HG03342 (cell line): Measurements from ENCODE around the gene KRT6B.
"Not testable (repeated sequence)": the region's sequence is repeated elsewhere in the genome, so short reads cannot be mapped to it uniquely, and the experiment has no call there.

Experiments
- ATAC-seq: cut with Tn5 transposase; IDR thresholded peaks from one replicate; pipeline ENCODE4 v1.9.1; 2021; ENCODE audit warnings: mild to moderate bottlenecking, moderate library complexity; ENCODE audit not compliant: unreplicated experiment

Gene KRT6B

DNA sequence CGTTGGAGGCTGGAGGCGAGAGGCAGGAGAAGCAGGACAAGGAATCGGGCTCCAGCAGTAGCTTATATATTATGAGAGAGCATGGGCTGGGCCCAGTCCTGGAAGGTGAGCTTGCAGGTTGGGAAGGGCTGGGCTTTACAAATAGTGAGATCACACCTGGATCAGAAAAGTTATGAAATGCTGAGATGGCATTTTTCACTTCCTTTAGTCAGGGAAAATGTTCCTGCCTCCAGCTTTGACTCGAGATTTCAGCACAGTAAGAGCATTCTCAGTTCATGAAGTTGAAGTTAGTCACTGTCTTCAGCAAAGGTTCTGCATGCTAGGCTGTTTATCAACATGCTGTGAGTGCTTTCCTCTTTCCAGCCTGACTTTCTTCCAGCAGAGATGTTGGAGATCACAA lies 21.8 kb upstream of the KRT6B start, which contains the start of gene KRT6C:
KRT6C (minus strand) TSS at position 38 of the 400 bp plus-strand sequence. CDS start 68 bp downstream, outside the sequence.
- ATAC-seq = no peak

DNA sequence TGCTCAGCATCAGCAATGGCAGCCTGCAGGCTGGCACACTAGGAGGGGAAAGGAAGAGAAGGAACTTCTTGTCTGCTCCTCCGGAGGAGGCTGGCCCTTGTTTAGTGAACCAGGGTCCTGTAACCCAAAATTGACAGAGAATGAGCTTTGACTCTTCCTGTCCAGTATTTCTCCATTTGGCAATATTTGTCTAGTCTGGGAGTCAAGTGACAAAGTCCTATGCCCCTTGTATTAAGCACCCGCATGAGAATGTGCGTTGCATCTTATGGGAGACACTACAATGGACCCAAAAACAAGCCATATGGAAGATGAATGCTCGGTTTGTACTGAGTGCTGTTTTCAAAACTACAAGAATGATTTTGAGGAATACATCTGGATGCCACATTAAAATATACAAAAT lies 17.9 kb upstream of the KRT6B start:
- ATAC-seq = no peak

GRCh38 chr12:52464897-52465296 lies 13.0 kb upstream of the KRT6B start:
- ATAC-seq = no peak

GRCh38 chr12:52461693-52462092 lies 9.7 kb upstream of the KRT6B start:
- no peak for ATAC-seq

GRCh38 chr12:52458861-52459260 lies 6.9 kb upstream of the KRT6B start:
- no peak for ATAC-seq

- no peak for ATAC-seq
Observed at GRCh38 chr12:52455821-52456220, 3.9 kb upstream of the KRT6B start.

GRCh38 chr12:52454411-52455201 lies 2.7 kb upstream of the KRT6B start:
- ATAC-seq = no peak

DNA sequence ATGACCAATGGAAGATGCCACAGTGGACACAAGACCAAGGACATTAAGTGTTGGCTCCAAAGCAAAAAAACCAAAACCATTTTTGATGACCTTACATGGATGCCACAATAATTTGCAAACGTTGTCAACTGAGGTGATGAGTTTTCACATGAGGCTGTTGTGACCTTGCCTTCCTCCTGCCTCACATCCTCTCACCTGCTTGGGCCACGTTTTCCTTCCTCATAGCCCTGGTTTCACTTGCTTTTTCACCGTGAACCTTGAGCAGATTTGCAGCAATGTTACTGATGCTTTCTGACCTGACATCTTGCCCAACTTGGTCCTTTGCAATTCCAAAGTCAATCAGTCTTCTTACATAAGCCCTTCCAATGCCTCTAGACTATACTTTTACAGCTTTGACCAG lies 3.7 kb downstream of the KRT6B start:
- no peak for ATAC-seq

DNA sequence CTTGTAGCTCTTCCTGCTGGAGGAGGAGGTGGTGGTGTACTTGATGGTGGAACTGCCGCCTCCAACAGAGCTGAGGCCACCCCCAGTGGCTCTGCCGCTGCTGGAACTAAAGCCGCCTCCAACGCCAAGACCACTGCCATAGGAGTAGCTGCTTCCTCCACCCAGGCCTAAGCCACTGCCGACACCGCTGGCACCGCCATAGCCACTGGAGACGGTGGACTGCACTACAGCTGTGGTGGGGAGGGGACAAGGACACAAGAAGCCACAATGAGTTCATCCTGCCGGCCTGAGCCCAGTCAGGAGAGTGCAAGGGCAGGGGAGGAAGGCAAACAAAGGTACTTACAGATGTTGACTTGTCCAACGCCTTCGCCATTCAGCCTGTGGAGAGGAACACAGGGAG lies 4.8 kb downstream of the KRT6B start:
- not testable (repeated sequence) for ATAC-seq

- no peak for ATAC-seq
Observed at GRCh38 chr12:52446367-52447045, 5.4 kb downstream of the KRT6B start.

- no peak for ATAC-seq
Observed at GRCh38 chr12:52445876-52446275, 6.1 kb downstream of the KRT6B start.

DNA sequence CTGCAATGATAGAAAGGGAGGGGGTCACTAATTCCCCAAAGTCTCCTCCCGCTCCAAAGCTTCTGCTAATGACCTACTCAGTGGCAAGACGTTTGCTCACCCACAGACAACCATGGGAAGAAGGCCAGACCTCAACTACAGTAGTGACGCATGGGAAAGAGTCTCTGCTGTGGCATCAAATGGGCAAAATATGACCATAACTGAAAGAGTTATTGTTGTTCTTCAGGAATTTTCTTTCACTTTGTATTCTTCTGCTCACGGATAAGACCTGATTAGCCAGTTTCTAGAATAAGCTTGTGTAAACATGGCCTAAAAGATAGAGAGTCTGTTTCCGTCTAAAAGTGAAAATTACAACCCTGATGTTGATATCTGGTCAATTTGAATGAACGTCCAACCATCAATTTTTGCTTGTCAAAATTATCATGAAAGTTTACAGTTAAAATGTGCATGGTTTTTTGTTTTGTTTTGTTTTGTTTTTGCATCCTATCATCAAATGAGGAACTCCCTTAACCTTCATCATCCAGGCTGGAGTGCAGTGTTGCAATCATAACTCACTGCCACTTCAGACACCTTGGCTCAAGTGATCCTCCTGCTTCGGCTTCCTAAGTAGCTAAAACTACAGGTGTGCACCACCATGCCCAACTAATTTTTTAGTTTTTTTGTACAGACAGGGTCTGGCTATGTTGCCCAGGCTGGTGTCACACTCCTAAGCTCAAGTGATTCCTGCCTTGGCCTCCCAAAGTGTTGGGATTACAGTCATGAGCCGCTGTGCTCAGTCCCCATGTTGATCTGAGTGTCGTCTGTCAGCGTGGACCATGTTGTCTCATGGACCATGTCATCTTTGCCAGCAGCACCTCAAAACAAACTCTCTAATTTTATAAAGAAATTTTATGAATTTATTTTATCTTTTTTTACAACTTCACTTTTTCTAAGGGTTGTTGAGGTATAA lies 7.0 kb downstream of the KRT6B start:
- no peak for ATAC-seq

GRCh38 chr12:52443966-52444365 lies 8.0 kb downstream of the KRT6B start:
- ATAC-seq = no peak

- no peak for ATAC-seq
Observed at GRCh38 chr12:52442600-52443061, 9.3 kb downstream of the KRT6B start.

DNA sequence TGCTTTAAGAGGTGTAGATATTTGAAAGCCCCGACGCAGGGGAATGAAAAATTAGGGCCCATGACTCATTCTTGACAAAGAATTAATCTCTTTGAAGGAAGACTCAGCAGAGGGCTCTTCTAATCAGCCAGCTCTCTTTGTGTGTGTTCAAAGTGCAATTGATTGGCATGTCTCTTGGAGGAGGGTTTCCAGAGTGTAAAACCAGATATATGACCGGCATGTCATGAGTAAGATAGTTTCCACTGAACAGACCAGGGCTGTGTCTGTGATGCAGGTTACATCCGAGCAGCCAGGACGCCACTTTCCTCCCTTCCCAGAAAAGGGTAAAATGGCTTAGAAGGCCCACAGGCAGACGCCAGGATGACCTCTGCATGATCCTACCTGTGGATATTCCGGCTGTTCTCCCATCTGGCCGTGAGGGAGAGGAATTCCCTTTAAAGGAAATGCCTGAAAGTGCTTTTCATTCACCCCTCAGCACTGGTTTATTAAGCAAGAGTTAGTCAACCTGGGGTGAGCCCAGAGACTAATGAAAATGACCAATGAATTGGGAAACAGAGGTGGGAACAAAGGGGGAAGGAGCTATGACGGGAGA lies 10.5 kb downstream of the KRT6B start:
- no peak for ATAC-seq

GRCh38 chr12:52440821-52441319 lies 11.1 kb downstream of the KRT6B start:
- no peak for ATAC-seq

DNA sequence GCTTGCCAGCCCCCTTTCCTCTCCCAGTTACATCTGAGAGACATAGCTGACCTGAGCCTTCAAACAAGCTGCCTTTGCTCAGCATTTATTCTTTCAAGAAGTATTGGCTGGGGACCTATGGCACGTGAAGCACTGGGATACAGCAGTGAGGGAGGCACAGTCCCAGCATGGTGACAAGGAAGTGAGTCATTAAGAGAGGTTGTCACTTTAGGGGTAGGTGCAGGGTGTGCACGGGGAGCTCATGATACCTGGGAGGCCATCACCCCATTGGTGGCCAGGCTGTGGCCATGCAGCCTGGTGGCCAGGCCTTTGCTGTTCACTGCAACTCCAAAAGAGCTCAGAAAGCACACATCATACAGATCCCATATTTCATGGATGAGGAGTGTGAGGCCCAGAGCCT lies 12.1 kb downstream of the KRT6B start:
- ATAC-seq = no peak

DNA sequence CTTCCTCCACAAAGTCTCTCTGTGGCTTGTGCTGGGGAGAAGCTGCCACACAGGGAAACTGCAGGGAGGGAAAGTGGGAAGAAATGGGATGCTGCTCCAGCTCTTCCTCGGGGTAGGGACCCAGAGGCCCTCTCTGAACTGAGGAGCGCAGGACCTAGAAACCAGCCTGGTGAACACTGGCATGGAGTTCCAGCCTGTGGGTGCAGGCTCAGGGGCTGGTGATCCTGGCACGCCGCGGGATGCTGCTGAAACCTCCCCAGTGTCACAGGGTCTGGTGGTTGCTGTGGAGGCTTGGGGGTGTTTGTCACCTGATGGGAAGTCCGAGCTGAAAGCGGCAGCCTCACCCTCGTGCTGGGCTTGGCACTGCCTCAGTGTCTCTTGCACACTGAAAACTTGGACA lies 12.5 kb downstream of the KRT6B start:
- ATAC-seq = no peak

- ATAC-seq = no peak
Observed at GRCh38 chr12:52438305-52439301, 13.3 kb downstream of the KRT6B start.
